Parathyroid adenoma (tissue), 2 donors: ENCODE measurements around the gene ZMYM4.

Experiments
- H2AFZ ChIP-seq: fragments of 300-600 bp; sonication (generic); one replicate; pipeline ENCODE4 v1.7.0; 2017; ENCODE audit warnings: antibody characterized with exemption, mild to moderate bottlenecking
- H3K27ac ChIP-seq: fragments of 300-600 bp; sonication (generic); one replicate; pipeline ENCODE4 v1.7.0; 2017
- H3K27me3 ChIP-seq: fragments of 300-600 bp; sonication (generic); one replicate; pipeline ENCODE4 v1.7.0; 2017; ENCODE audit warnings: low read length; ENCODE audit not compliant: control insufficient read depth, insufficient read depth
- H3K36me3 ChIP-seq: fragments of 300-600 bp; sonication (generic); one replicate; pipeline ENCODE4 v1.7.0; 2017; ENCODE audit warnings: low read length; ENCODE audit not compliant: control insufficient read depth, insufficient read depth
- H3K4me1 ChIP-seq: fragments of 300-600 bp; sonication (generic); one replicate; pipeline ENCODE4 v1.7.0; 2017; ENCODE audit warnings: control low read depth
- H3K4me2 ChIP-seq: fragments of 300-600 bp; sonication (generic); one replicate; pipeline ENCODE4 v1.7.0; 2017; ENCODE audit warnings: low read length
- H3K4me3 ChIP-seq: fragments of 300-600 bp; sonication (generic); one replicate; pipeline ENCODE4 v1.7.0; 2017; ENCODE audit warnings: low read depth, low read length
- H3K79me2 ChIP-seq: fragments of 300-600 bp; sonication (generic); one replicate; pipeline ENCODE4 v1.7.0; 2017; ENCODE audit warnings: control low read depth
- H3K9ac ChIP-seq: fragments of 300-600 bp; sonication (generic); one replicate; pipeline ENCODE4 v1.7.0; 2017; ENCODE audit warnings: mild to moderate bottlenecking
- H3K9me3 ChIP-seq: fragments of 300-600 bp; sonication (generic); one replicate; pipeline ENCODE4 v1.7.0; 2017; ENCODE audit warnings: low read length; ENCODE audit not compliant: control insufficient read depth
- TF ChIP-seq, protein P1 (sequence below): fragments of 300-600 bp; sonication (generic); IDR thresholded peaks from one replicate; pipeline ENCODE4 v1.7.0; 2017; ENCODE audit warnings: antibody characterized with exemption, mild to moderate bottlenecking
- donor health status: primary hyperparathyroidism.

The ZMYM4 gene

DNA sequence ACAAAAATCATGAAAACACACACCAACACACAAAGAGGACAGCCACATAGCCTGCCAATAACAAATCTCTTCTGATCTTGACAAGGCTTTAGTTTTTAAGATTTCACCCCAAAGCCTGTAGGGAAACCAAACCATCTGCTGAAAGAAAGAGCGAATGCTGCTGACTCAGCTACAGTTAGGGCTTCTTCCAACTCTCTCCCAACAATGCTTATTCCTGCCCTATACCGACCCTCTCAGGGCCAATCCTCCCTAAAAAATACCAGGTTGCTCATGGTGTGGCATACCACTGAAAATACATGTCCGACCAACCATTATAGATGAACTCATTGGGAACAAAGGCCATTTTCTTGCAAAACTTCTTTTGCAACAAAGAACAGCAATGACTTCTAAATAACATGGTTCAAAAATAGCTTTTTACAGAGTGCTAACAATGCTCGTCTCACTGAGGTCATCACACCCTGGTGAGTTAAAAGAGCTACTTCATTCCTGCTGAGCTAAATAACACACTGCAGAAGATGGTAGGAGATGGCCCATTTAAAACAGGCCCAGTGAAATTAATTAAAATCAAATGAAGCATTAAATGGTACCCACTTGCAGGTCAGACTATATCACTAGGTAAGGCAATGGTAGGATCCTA lies 202.6 kb downstream of the ZMYM4 start:
- no peak overlapping the region for H3K4me3 ChIP-seq
- H3K36me3 ChIP-seq, result no peaks in the 10 kb centered on the region
- H3K4me1 ChIP-seq, result peaks cover 4% of the 10 kb centered on the region
- no peaks in the 10 kb centered on the region for H3K27me3 ChIP-seq
- H3K79me2 ChIP-seq, result no peaks in the 10 kb centered on the region
- TF ChIP-seq, protein P1, sequence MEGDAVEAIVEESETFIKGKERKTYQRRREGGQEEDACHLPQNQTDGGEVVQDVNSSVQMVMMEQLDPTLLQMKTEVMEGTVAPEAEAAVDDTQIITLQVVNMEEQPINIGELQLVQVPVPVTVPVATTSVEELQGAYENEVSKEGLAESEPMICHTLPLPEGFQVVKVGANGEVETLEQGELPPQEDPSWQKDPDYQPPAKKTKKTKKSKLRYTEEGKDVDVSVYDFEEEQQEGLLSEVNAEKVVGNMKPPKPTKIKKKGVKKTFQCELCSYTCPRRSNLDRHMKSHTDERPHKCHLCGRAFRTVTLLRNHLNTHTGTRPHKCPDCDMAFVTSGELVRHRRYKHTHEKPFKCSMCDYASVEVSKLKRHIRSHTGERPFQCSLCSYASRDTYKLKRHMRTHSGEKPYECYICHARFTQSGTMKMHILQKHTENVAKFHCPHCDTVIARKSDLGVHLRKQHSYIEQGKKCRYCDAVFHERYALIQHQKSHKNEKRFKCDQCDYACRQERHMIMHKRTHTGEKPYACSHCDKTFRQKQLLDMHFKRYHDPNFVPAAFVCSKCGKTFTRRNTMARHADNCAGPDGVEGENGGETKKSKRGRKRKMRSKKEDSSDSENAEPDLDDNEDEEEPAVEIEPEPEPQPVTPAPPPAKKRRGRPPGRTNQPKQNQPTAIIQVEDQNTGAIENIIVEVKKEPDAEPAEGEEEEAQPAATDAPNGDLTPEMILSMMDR, result no peak
- no peak overlapping the region for H3K4me2 ChIP-seq
- no peak overlapping the region for H2AFZ ChIP-seq
- no peak overlapping the region for H3K27ac ChIP-seq
- no peaks in the 10 kb centered on the region for H3K9me3 ChIP-seq
- no peak overlapping the region for H3K9ac ChIP-seq
